Duodenal mucosa (tissue), 2 donors: ENCODE measurements around the gene MYEOV.
A peak's percentile ranks its signal among the peaks of the same experiment; 100 is the strongest.

Experiments
- H3K27ac ChIP-seq: one replicate; pipeline ENCODE4 v1.7.0; 2013; ENCODE audit warnings: low read depth, low read length
- H3K27me3 ChIP-seq, 2 donors: one replicate each; pipeline ENCODE4 v1.7.0; 2013; ENCODE audit warnings: low read length in 2 of 2, control low read depth in 1 of 2; ENCODE audit not compliant: insufficient read depth in 2 of 2, control insufficient read depth in 1 of 2
- H3K36me3 ChIP-seq, 2 donors: one replicate each; pipeline ENCODE4 v1.7.0; 2013; ENCODE audit warnings: low read length in 2 of 2, control low read depth in 1 of 2; ENCODE audit not compliant: insufficient read depth in 2 of 2, control insufficient read depth in 1 of 2
- H3K4me1 ChIP-seq, 2 donors: one replicate each; pipeline ENCODE4 v1.7.0; 2013; ENCODE audit warnings: low read length in 2 of 2, control low read depth in 1 of 2; ENCODE audit not compliant: insufficient read depth in 2 of 2, control insufficient read depth in 1 of 2
- H3K4me3 ChIP-seq, 2 donors: one replicate each; pipeline ENCODE4 v1.7.0; 2013; ENCODE audit warnings: low read length in 2 of 2, low read depth in 1 of 2
- H3K9ac ChIP-seq, 2 donors: one replicate each; pipeline ENCODE4 v1.7.0; 2013; ENCODE audit warnings: low read length in 2 of 2, low read depth in 1 of 2
- H3K9me3 ChIP-seq, 2 donors: one replicate each; pipeline ENCODE4 v1.7.0; 2013; ENCODE audit warnings: low read length in 2 of 2, control low read depth in 1 of 2; ENCODE audit not compliant: control insufficient read depth in 1 of 2

The MYEOV gene

GRCh38 chr11:69295995-69296889 is 2.3 kb downstream of the MYEOV start:
- H3K4me3 ChIP-seq, result peak overlapping the region; percentile 38 to 46
- H3K27me3 ChIP-seq, result no peaks in the 10 kb centered on the region
- peak overlapping the region; percentile 10 to 36 for H3K9ac ChIP-seq
- H3K9me3 ChIP-seq, result no peaks in the 10 kb centered on the region
- H3K27ac ChIP-seq, result peak overlapping the region; percentile 67
- no peaks in the 10 kb centered on the region for H3K36me3 ChIP-seq
- H3K4me1 ChIP-seq, result peaks cover 65 to 73% of the 10 kb centered on the region in 2 donors

GRCh38 chr11:69296890-69297786 is 3.2 kb downstream of the MYEOV start:
- H3K4me1 ChIP-seq, result peaks cover 72 to 77% of the 10 kb centered on the region in 2 donors
- H3K4me3 ChIP-seq, result peak overlapping the region; percentile 38 to 46
- H3K27me3 ChIP-seq, result no peaks in the 10 kb centered on the region
- H3K36me3 ChIP-seq, result no peaks in the 10 kb centered on the region
- H3K9ac ChIP-seq, result peak overlapping the region; percentile 36 to 44
- peak overlapping the region; percentile 84 for H3K27ac ChIP-seq
- no peaks in the 10 kb centered on the region for H3K9me3 ChIP-seq

GRCh38 chr11:69297787-69298266 is 3.9 kb downstream of the MYEOV start:
- Histone ChIP-seq H3K9ac (peak overlapping the region; percentile 44 to 46), H3K27me3 (no peaks in the 10 kb centered on the region)

GRCh38 chr11:69298267-69299022 is 4.5 kb downstream of the MYEOV start:
- no peaks in the 10 kb centered on the region for H3K27me3 ChIP-seq
- no peaks in the 10 kb centered on the region for H3K36me3 ChIP-seq
- H3K4me3 ChIP-seq, result peak overlapping the region; percentile 38 to 46
- H3K9me3 ChIP-seq, result no peaks in the 10 kb centered on the region
- H3K4me1 ChIP-seq, result peaks cover 64 to 69% of the 10 kb centered on the region in 2 donors
- peak overlapping the region; percentile 26 to 46 for H3K9ac ChIP-seq
- H3K27ac ChIP-seq, result peak overlapping the region; percentile 84

More at GRCh38 chr11:69297787-69298266, 3.9 kb downstream of the MYEOV start:
- Histone ChIP-seq H3K9me3 (no peaks in the 10 kb centered on the region), H3K4me1 (peaks cover 70 to 75% of the 10 kb centered on the region in 2 donors), H3K4me3 (peak overlapping the region; percentile 38 to 46), H3K36me3 (no peaks in the 10 kb centered on the region), H3K27ac (peak overlapping the region; percentile 84)

GRCh38 chr11:69299023-69299461 is 5.1 kb downstream of the MYEOV start:
- Histone ChIP-seq H3K4me1 (peaks cover 58 to 65% of the 10 kb centered on the region in 2 donors), H3K36me3 (no peaks in the 10 kb centered on the region), H3K27ac (no peak overlapping the region), H3K4me3 (no peak overlapping the region), H3K27me3 (no peaks in the 10 kb centered on the region), H3K9ac (no peak overlapping the region), H3K9me3 (no peaks in the 10 kb centered on the region)

GRCh38 chr11:69299572-69299971 is 5.6 kb downstream of the MYEOV start:
- Histone ChIP-seq H3K4me1 (peaks cover 53 to 60% of the 10 kb centered on the region in 2 donors), H3K27ac (no peak overlapping the region), H3K27me3 (no peaks in the 10 kb centered on the region), H3K36me3 (no peaks in the 10 kb centered on the region), H3K9ac (no peak overlapping the region), H3K9me3 (no peaks in the 10 kb centered on the region), H3K4me3 (no peak overlapping the region)

GRCh38 chr11:69300120-69301060 is 6.4 kb downstream of the MYEOV start:
- no peaks in the 10 kb centered on the region for H3K36me3 ChIP-seq
- H3K9me3 ChIP-seq, result no peaks in the 10 kb centered on the region
- H3K27me3 ChIP-seq, result no peaks in the 10 kb centered on the region
- H3K4me3 ChIP-seq, result no peak overlapping the region
- H3K27ac ChIP-seq, result no peak overlapping the region
- peaks cover 52% of the 10 kb centered on the region in 2 donors for H3K4me1 ChIP-seq
- H3K9ac ChIP-seq, result no peak overlapping the region

- H3K4me1 ChIP-seq, result peaks cover 45 to 47% of the 10 kb centered on the region in 2 donors
- no peak overlapping the region for H3K9ac ChIP-seq
- H3K4me3 ChIP-seq, result no peak overlapping the region
- no peaks in the 10 kb centered on the region for H3K9me3 ChIP-seq
- H3K36me3 ChIP-seq, result no peaks in the 10 kb centered on the region
- no peak overlapping the region for H3K27ac ChIP-seq
- H3K27me3 ChIP-seq, result no peaks in the 10 kb centered on the region
Observed at GRCh38 chr11:69301081-69301454, 7.1 kb downstream of the MYEOV start.
